Neural cell (in vitro differentiated cells): ENCODE data around the gene F13A1. TPM values are rescaled to one million over a fixed set of nuclear protein-coding genes. Genes with fewer than 3 reads are reported as not detected.
A peak's percentile ranks its signal among the peaks of the same experiment; 100 is the strongest.

ENCODE experiments used
- H2AFZ ChIP-seq: fragments of 200-600, 300-800 bp; sonication (generic), shearing (Covaris generic); 2 replicates; pipeline ENCODE4 v1.6.0; 2014; ENCODE audit warnings: low read depth, mild to moderate bottlenecking, antibody characterized with exemption, low read length, moderate library complexity
- H3F3A ChIP-seq: fragments of 200-600 bp; shearing (Covaris generic); 2 replicates; pipeline ENCODE4 v1.6.1; 2016; ENCODE audit warnings: mild to moderate bottlenecking, moderate library complexity, mixed read lengths, antibody characterized with exemption, low read length; ENCODE audit not compliant: insufficient read depth, poor library complexity, severe bottlenecking
- H3K27ac ChIP-seq: fragments of 200-600, 300-800 bp; sonication (generic), shearing (Covaris generic); 2 replicates; pipeline ENCODE4 v1.5.1; 2014; ENCODE audit warnings: mild to moderate bottlenecking, low read length, moderate library complexity
- H3K27me3 ChIP-seq: fragments of 300-800, 200-600 bp; sonication (generic), shearing (Covaris generic); 2 replicates; pipeline ENCODE4 v1.6.0; 2014; ENCODE audit warnings: mild to moderate bottlenecking, low read depth, low read length, moderate library complexity; ENCODE audit not compliant: insufficient read depth
- H3K36me3 ChIP-seq: fragments of 300-800, 200-600 bp; sonication (generic), shearing (Covaris generic); 2 replicates; pipeline ENCODE4 v1.5.1; 2014; ENCODE audit warnings: mild to moderate bottlenecking, antibody characterized with exemption, low read length, moderate library complexity; ENCODE audit not compliant: insufficient read depth
- H3K4me2 ChIP-seq: fragments of 300-800, 200-600 bp; sonication (generic), shearing (Covaris generic); 2 replicates; pipeline ENCODE4 v1.6.0; 2014; ENCODE audit warnings: mild to moderate bottlenecking, low read length
- H3K4me3 ChIP-seq: fragments of 300-800, 200-600 bp; sonication (generic), shearing (Covaris generic); 2 replicates; pipeline ENCODE4 v1.5.1; 2014; ENCODE audit warnings: mild to moderate bottlenecking, low read length, moderate library complexity
- H3K79me2 ChIP-seq: fragments of 200-600 bp; shearing (Covaris generic); replicated peaks from 2 replicates; pipeline ENCODE4 v1.6.0; 2014; ENCODE audit warnings: mild to moderate bottlenecking, low read length, moderate library complexity; ENCODE audit not compliant: insufficient read depth
- H3K9ac ChIP-seq: fragments of 300-800, 200-600 bp; sonication (generic), shearing (Covaris generic); 2 replicates; pipeline ENCODE4 v1.6.1; 2016; ENCODE audit warnings: mild to moderate bottlenecking, low read length, mixed read lengths
- H3K9me2 ChIP-seq: fragments of 200-600 bp; shearing (Covaris generic); 2 replicates; pipeline ENCODE4 v1.6.1; 2016; ENCODE audit warnings: mild to moderate bottlenecking, low read length, mixed read lengths; ENCODE audit not compliant: insufficient read depth
- H3K9me3 ChIP-seq: fragments of 200-600, 300-800 bp; sonication (generic), shearing (Covaris generic); 2 replicates; pipeline ENCODE4 v1.6.1; 2016; ENCODE audit warnings: mild to moderate bottlenecking, mixed run types, low read length, moderate library complexity, mixed read lengths
- H4K20me1 ChIP-seq: fragments of 200-600 bp; shearing (Covaris generic); 2 replicates; pipeline ENCODE4 v1.6.1; 2016; ENCODE audit warnings: mild to moderate bottlenecking, mixed run types; ENCODE audit not compliant: insufficient read depth
- EP300 ChIP-seq: fragments of 450-650 bp; conservative IDR thresholded peaks from 2 replicates; pipeline ENCODE4 v1.6.1; 2014; ENCODE audit warnings: antibody characterized with exemption, mild to moderate bottlenecking, moderate library complexity; ENCODE audit not compliant: poor library complexity, severe bottlenecking
- EZH2 ChIP-seq: fragments of 200-600, 300-800 bp; shearing (Covaris generic), sonication (generic); IDR thresholded peaks from 2 replicates; pipeline ENCODE4 v1.6.1; 2014; ENCODE audit warnings: antibody characterized with exemption, low read length, borderline replicate concordance, mild to moderate bottlenecking; ENCODE audit not compliant: insufficient read depth, poor library complexity, severe bottlenecking
- MXI1 ChIP-seq: fragments of 450-650 bp; conservative IDR thresholded peaks from 2 replicates; pipeline ENCODE4 v1.6.1; 2014; ENCODE audit warnings: antibody characterized with exemption, mild to moderate bottlenecking; ENCODE audit not compliant: poor library complexity, severe bottlenecking
- POLR2AphosphoS5 ChIP-seq: IDR thresholded peaks from 2 replicates; pipeline ENCODE4 v1.6.1; 2012
- RAD21 ChIP-seq: fragments of 450-650 bp; conservative IDR thresholded peaks from 2 replicates; pipeline ENCODE4 v1.6.1; 2014; ENCODE audit warnings: antibody characterized with exemption, mild to moderate bottlenecking, moderate library complexity
- SMC3 ChIP-seq: fragments of 450-650 bp; conservative IDR thresholded peaks from 2 replicates; pipeline ENCODE4 v1.6.1; 2014; ENCODE audit warnings: antibody characterized with exemption, mild to moderate bottlenecking, moderate library complexity; ENCODE audit not compliant: poor library complexity
- TAF1 ChIP-seq: IDR thresholded peaks from 2 replicates; pipeline ENCODE4 v1.6.1; 2012; ENCODE audit warnings: low read depth
- polyA plus RNA-seq: library from polyadenylated mRNA; depleted of rRNA; stranded (reverse); fragments of >200 nt; gene quantifications from 2 replicates; pipeline ENCODE4 v1.2.3, GENCODE V29; 2014
- TF ChIP-seq, protein P1 (sequence below): IDR thresholded peaks from 2 replicates; pipeline ENCODE4 v1.6.1; 2012; ENCODE audit warnings: borderline replicate concordance
- TF ChIP-seq, protein P2 (sequence below): fragments of 450-650 bp; IDR thresholded peaks from 2 replicates; pipeline ENCODE4 v1.5.1; 2014; ENCODE audit warnings: antibody characterized with exemption, mild to moderate bottlenecking, moderate library complexity; ENCODE audit not compliant: poor library complexity, severe bottlenecking

F13A1 gene
- polyA plus RNA-seq, 1 donor from 2014 or later, result not detected

GRCh38 chr6:6317386-6317785, 3.1 kb downstream of the F13A1 start:
- no peaks in the 10 kb centered on the region for H3K9me2 ChIP-seq
- no peak overlapping the region for H3K4me2 ChIP-seq
- H3K4me3 ChIP-seq, result no peak overlapping the region
- H2AFZ ChIP-seq, result no peak overlapping the region
- H3K27me3 ChIP-seq, result peaks cover 24% of the 10 kb centered on the region
- no peaks in the 10 kb centered on the region for H3K36me3 ChIP-seq
- no peak overlapping the region for H3K9ac ChIP-seq
- no peaks in the 10 kb centered on the region for H3F3A ChIP-seq
- H3K27ac ChIP-seq, result no peak overlapping the region
- no peaks in the 10 kb centered on the region for H3K9me3 ChIP-seq
- H3K79me2 ChIP-seq, result no peaks in the 10 kb centered on the region
- TF ChIP-seq, protein P1, sequence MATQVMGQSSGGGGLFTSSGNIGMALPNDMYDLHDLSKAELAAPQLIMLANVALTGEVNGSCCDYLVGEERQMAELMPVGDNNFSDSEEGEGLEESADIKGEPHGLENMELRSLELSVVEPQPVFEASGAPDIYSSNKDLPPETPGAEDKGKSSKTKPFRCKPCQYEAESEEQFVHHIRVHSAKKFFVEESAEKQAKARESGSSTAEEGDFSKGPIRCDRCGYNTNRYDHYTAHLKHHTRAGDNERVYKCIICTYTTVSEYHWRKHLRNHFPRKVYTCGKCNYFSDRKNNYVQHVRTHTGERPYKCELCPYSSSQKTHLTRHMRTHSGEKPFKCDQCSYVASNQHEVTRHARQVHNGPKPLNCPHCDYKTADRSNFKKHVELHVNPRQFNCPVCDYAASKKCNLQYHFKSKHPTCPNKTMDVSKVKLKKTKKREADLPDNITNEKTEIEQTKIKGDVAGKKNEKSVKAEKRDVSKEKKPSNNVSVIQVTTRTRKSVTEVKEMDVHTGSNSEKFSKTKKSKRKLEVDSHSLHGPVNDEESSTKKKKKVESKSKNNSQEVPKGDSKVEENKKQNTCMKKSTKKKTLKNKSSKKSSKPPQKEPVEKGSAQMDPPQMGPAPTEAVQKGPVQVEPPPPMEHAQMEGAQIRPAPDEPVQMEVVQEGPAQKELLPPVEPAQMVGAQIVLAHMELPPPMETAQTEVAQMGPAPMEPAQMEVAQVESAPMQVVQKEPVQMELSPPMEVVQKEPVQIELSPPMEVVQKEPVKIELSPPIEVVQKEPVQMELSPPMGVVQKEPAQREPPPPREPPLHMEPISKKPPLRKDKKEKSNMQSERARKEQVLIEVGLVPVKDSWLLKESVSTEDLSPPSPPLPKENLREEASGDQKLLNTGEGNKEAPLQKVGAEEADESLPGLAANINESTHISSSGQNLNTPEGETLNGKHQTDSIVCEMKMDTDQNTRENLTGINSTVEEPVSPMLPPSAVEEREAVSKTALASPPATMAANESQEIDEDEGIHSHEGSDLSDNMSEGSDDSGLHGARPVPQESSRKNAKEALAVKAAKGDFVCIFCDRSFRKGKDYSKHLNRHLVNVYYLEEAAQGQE, result no peak
- TF ChIP-seq POLR2AphosphoS5 (no peak), MXI1 (no peak), EZH2 (no peak), TAF1 (no peak), RAD21 (no peak), SMC3 (no peak), EP300 (no peak)
- TF ChIP-seq, protein P2, sequence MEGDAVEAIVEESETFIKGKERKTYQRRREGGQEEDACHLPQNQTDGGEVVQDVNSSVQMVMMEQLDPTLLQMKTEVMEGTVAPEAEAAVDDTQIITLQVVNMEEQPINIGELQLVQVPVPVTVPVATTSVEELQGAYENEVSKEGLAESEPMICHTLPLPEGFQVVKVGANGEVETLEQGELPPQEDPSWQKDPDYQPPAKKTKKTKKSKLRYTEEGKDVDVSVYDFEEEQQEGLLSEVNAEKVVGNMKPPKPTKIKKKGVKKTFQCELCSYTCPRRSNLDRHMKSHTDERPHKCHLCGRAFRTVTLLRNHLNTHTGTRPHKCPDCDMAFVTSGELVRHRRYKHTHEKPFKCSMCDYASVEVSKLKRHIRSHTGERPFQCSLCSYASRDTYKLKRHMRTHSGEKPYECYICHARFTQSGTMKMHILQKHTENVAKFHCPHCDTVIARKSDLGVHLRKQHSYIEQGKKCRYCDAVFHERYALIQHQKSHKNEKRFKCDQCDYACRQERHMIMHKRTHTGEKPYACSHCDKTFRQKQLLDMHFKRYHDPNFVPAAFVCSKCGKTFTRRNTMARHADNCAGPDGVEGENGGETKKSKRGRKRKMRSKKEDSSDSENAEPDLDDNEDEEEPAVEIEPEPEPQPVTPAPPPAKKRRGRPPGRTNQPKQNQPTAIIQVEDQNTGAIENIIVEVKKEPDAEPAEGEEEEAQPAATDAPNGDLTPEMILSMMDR, result no peak
- H4K20me1 ChIP-seq, result no peaks in the 10 kb centered on the region

DNA sequence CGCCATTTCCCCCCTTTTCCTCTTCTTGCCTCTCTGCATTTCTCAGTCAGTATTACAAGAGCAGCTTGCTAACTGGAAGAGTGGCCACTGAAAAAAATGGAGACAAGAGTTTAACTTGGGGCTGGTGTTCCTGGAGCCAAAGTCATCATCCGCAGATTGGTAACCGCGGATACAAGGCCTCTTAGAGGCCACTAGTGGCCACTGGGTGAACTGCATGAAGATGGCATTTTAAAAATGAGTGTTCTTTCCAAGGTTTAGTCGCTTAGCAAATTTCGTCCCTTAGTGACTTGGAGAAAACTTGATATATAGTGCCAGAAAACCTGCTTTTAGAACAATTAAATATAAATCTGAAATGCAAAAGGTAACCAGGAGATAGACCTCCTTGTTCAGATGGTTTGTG, 4.8 kb downstream of the F13A1 start:
- Histone ChIP-seq H3K9me3 (no peaks in the 10 kb centered on the region), H3K9ac (no peak overlapping the region), H3K27ac (no peak overlapping the region), H3K79me2 (no peaks in the 10 kb centered on the region), H3K4me2 (no peak overlapping the region), H4K20me1 (no peaks in the 10 kb centered on the region), H3K9me2 (no peaks in the 10 kb centered on the region), H2AFZ (no peak overlapping the region), H3K4me3 (no peak overlapping the region), H3K36me3 (no peaks in the 10 kb centered on the region), H3K27me3 (peaks cover 17% of the 10 kb centered on the region), H3F3A (no peaks in the 10 kb centered on the region)
- TF ChIP-seq, protein P1, result no peak
- TF ChIP-seq RAD21 (peak; percentile 57), SMC3 (peak; percentile 44)
- TF ChIP-seq, protein P2, result peak; percentile 68
